PC-3 (cell line): ENCODE measurements around the gene KIN. TPM values are rescaled to one million over a fixed set of nuclear protein-coding genes. Genes with fewer than 3 reads are reported as not detected.

Experiments used
- ATAC-seq: fragments of 200-7000 bp; cut with Tn5 transposase; 2 replicates; pipeline ENCODE4 v1.9.1; 2020; ENCODE audit warnings: mild to moderate bottlenecking, moderate library complexity
- BruUV-seq: library from RNA; stranded (reverse); fragments of 400-500 nt; replicated peaks from 2 replicates; lab custom pipeline; 2021; lab: Mats Ljungman, UMichigan
- CTCF ChIA-PET: fragments of 300-600 bp; sonication (Branson Sonifier 250); formaldehyde crosslinking; loops from one replicate; lab custom pipeline; 2022; ENCODE audit warnings: antibody characterized with exemption; lab: Charles Lee
- POLR2A ChIA-PET: fragments of 300-600 bp; sonication (Branson Sonifier 250); formaldehyde crosslinking; loops from one replicate; lab custom pipeline; 2022; ENCODE audit warnings: antibody characterized with exemption; ENCODE audit not compliant: unreplicated experiment; lab: Charles Lee
- DNase-seq: peaks from one replicate; pipeline ENCODE4 v3.0.0-alpha.2; 2015
- H2AFZ ChIP-seq: fragments of 300-600 bp; sonication (generic); 2 replicates; pipeline ENCODE4 v1.6.0; 2016; ENCODE audit warnings: antibody characterized with exemption, low read length
- H3F3A ChIP-seq: fragments of 300-600 bp; sonication (generic); one replicate; pipeline ENCODE4 v1.6.0; 2017; ENCODE audit warnings: antibody characterized with exemption, low read length, control low read depth, mild to moderate bottlenecking; ENCODE audit not compliant: unreplicated experiment
- H3K27ac ChIP-seq: fragments of 300-600 bp; sonication (generic); 2 replicates; pipeline ENCODE4 v1.5.1; 2016; ENCODE audit warnings: mild to moderate bottlenecking, low read length
- H3K27me3 ChIP-seq: fragments of 300-600 bp; sonication (generic); 2 replicates; pipeline ENCODE4 v1.6.1; 2016; ENCODE audit warnings: low read length, mixed read lengths
- H3K36me3 ChIP-seq: fragments of 300-600 bp; sonication (generic); 2 replicates; pipeline ENCODE4 v1.6.1; 2016; ENCODE audit warnings: low read depth, mixed run types, low read length, mixed read lengths
- H3K4me1 ChIP-seq: fragments of 300-600 bp; sonication (generic); 2 replicates; pipeline ENCODE4 v1.5.1; 2016; ENCODE audit warnings: low read length; ENCODE audit not compliant: insufficient read depth
- H3K4me2 ChIP-seq: fragments of 300-600 bp; sonication (generic); 2 replicates; pipeline ENCODE4 v1.6.0; 2016; ENCODE audit warnings: low read length
- H3K4me3 ChIP-seq: fragments of 300-600 bp; sonication (generic); 2 replicates; pipeline ENCODE4 v1.5.1; 2016; ENCODE audit warnings: mild to moderate bottlenecking, low read length, mixed read lengths
- H3K79me2 ChIP-seq: fragments of 300-600 bp; sonication (generic); 2 replicates; pipeline ENCODE4 v1.6.1; 2017; ENCODE audit warnings: low read length, mixed read lengths
- H3K9ac ChIP-seq: fragments of 300-600 bp; sonication (generic); 2 replicates; pipeline ENCODE4 v1.6.0; 2016; ENCODE audit warnings: mild to moderate bottlenecking, low read length
- H3K9me2 ChIP-seq: fragments of 300-600 bp; sonication (generic); replicated peaks from 2 replicates; pipeline ENCODE4 v1.6.1; 2016; ENCODE audit warnings: mixed run types, low read length, mixed read lengths
- H3K9me3 ChIP-seq: fragments of 300-600 bp; sonication (generic); 2 replicates; pipeline ENCODE4 v1.6.1; 2016; ENCODE audit warnings: low read length, mixed read lengths
- H4K20me1 ChIP-seq: fragments of 300-600 bp; sonication (generic); 2 replicates; pipeline ENCODE4 v1.6.1; 2016; ENCODE audit warnings: low read length, mixed read lengths
- EZH2 ChIP-seq: fragments of 300-600 bp; sonication (generic); IDR thresholded peaks from one replicate; pipeline ENCODE4 v1.6.1; 2017; ENCODE audit warnings: antibody characterized with exemption, mild to moderate bottlenecking, low read length; ENCODE audit not compliant: unreplicated experiment
- EZH2phosphoT487 ChIP-seq: fragments of 300-600 bp; sonication (generic); IDR thresholded peaks from 2 replicates; pipeline ENCODE4 v1.6.1; 2018; ENCODE audit warnings: mild to moderate bottlenecking, antibody characterized with exemption, low read length, borderline replicate concordance
- intact Hi-C: fragments of 100-400 bp; cut with micrococcal nuclease; formaldehyde crosslinking; loops from 2 replicates; pipeline ENCODE4 v1.9.0; 2023
- total RNA-seq: library from RNA; depleted of rRNA; stranded (reverse); fragments of >200 nt; gene quantifications from 2 replicates; pipeline ENCODE4 v1.2.3, GENCODE V29; 2014
- TF ChIP-seq, protein P1 (sequence below): fragments of 300-600 bp; sonication (generic); conservative IDR thresholded peaks from 2 replicates; pipeline ENCODE4 v1.5.1; 2017; ENCODE audit warnings: antibody characterized with exemption, low read depth, mild to moderate bottlenecking, low read length

Gene KIN
- total RNA-seq, 1 experiment from 2014 or later: 2.4 TPM

DNA sequence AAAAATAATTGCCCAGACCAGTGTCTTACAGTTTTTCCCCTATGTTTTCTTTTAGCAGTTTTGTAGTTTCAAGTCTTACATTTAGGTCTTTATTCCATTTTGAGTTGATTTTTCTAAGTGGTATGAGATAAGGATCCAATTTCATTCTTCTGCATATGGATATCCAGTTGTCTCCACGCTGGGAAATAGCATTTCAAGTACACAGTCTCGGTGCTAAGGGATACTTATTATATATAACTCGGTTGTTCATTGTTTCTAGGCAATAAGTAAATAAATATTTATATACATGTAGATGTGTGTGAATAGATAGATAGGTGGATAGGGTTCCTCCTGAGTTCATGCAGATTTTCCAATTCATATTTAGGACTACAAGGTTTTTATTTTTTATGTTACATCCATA lies 46.5 kb upstream of the KIN start:
- Histone ChIP-seq H3K9ac (no peak overlapping the region), H3K79me2 (no peaks in the 10 kb centered on the region), H3K4me3 (no peak overlapping the region), H3K9me2 (no peaks in the 10 kb centered on the region), H2AFZ (no peak overlapping the region), H3K27me3 (no peaks in the 10 kb centered on the region), H3K36me3 (no peaks in the 10 kb centered on the region), H3K9me3 (no peaks in the 10 kb centered on the region), H4K20me1 (no peaks in the 10 kb centered on the region), H3K4me2 (no peak overlapping the region), H3K4me1 (no peaks in the 10 kb centered on the region), H3K27ac (no peak overlapping the region), H3F3A (no peaks in the 10 kb centered on the region)
- BruUV-seq: no TSS peak
- TF ChIP-seq EZH2: no peak
- TF ChIP-seq, protein P1, sequence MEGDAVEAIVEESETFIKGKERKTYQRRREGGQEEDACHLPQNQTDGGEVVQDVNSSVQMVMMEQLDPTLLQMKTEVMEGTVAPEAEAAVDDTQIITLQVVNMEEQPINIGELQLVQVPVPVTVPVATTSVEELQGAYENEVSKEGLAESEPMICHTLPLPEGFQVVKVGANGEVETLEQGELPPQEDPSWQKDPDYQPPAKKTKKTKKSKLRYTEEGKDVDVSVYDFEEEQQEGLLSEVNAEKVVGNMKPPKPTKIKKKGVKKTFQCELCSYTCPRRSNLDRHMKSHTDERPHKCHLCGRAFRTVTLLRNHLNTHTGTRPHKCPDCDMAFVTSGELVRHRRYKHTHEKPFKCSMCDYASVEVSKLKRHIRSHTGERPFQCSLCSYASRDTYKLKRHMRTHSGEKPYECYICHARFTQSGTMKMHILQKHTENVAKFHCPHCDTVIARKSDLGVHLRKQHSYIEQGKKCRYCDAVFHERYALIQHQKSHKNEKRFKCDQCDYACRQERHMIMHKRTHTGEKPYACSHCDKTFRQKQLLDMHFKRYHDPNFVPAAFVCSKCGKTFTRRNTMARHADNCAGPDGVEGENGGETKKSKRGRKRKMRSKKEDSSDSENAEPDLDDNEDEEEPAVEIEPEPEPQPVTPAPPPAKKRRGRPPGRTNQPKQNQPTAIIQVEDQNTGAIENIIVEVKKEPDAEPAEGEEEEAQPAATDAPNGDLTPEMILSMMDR: no peak
- no peak for TF ChIP-seq EZH2phosphoT487
- intact Hi-C loops: no loop called here
- no peak for DNase-seq
- ChIA-PET POLR2A (no interaction called here), CTCF (no interaction called here)
- ATAC-seq: no peak

DNA sequence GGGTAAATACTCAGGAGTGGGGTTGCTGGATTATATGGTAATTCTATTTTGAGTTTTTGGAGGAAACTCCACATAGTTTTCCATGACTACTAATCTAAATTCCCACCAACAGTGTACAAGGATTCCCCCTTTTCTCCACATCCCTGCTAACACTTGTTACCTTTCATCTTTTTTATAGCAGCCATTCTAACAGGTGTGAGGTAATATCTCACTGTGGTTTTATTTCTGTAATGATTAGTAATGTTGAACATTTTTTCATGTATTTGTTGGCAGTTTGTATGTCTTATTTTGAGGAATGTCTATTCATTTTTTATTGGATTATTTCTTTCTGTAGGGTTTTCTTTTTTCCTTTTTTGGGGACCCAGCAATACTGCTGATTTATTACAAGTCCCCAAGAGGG lies 45.4 kb upstream of the KIN start:
- Histone ChIP-seq H4K20me1 (no peaks in the 10 kb centered on the region), H2AFZ (no peak overlapping the region), H3K27ac (no peak overlapping the region), H3F3A (no peaks in the 10 kb centered on the region), H3K4me2 (no peak overlapping the region), H3K27me3 (no peaks in the 10 kb centered on the region), H3K4me3 (no peak overlapping the region), H3K36me3 (no peaks in the 10 kb centered on the region), H3K9ac (no peak overlapping the region), H3K9me2 (no peaks in the 10 kb centered on the region), H3K79me2 (no peaks in the 10 kb centered on the region), H3K9me3 (no peaks in the 10 kb centered on the region), H3K4me1 (no peaks in the 10 kb centered on the region)
- intact Hi-C loops: no loop called here
- DNase-seq (no peak), ATAC-seq (no peak)
- no peak for TF ChIP-seq EZH2
- TF ChIP-seq, protein P1: no peak
- no peak for TF ChIP-seq EZH2phosphoT487
- POLR2A ChIA-PET: no interaction called here
- BruUV-seq: no TSS peak
- CTCF ChIA-PET: no interaction called here

DNA sequence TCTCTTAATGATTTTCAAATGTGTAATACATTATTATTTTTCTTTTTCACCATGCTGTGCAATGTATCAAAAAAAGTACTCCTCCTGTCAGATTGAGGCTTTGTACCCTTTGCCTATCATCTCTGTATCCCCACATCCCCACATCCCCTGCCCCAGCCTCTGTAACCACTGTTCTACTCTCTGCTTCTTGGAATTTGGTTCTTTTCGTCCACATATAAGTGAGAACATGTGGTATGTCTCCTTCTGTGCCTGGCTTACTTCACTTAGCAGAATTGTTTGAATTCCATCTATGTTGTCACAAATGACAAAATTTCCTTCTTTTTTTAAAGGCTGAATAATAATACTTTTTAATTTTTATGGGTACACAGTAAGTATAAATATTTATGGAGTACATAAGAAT lies 44.3 kb upstream of the KIN start:
- TF ChIP-seq EZH2phosphoT487: no peak
- TF ChIP-seq EZH2: no peak
- TF ChIP-seq, protein P1: no peak
- Histone ChIP-seq H3K27me3 (no peaks in the 10 kb centered on the region), H4K20me1 (no peaks in the 10 kb centered on the region), H3K79me2 (no peaks in the 10 kb centered on the region), H3K4me2 (no peak overlapping the region), H3K36me3 (no peaks in the 10 kb centered on the region), H3K4me1 (no peaks in the 10 kb centered on the region), H3K4me3 (no peak overlapping the region), H3F3A (no peaks in the 10 kb centered on the region), H3K9me2 (no peaks in the 10 kb centered on the region), H2AFZ (no peak overlapping the region), H3K9ac (no peak overlapping the region), H3K27ac (no peak overlapping the region), H3K9me3 (no peaks in the 10 kb centered on the region)
- ATAC-seq: no peak
- POLR2A ChIA-PET: no interaction called here
- intact Hi-C loops: no loop called here
- CTCF ChIA-PET: no interaction called here
- no peak for DNase-seq
- BruUV-seq: no TSS peak
